Omental fat pad (tissue), 4 donors: ENCODE results near the gene IL21R. TPM values are rescaled to one million over a fixed set of nuclear protein-coding genes. Genes with fewer than 3 reads are reported as not detected.
"Not testable (repeated sequence)": the region's sequence is repeated elsewhere in the genome, so short reads cannot be mapped to it uniquely, and the experiment has no call there.

Source experiments
- ATAC-seq: fragments of 150-250 bp; one replicate; pipeline ENCODE4 v1.9.1; 2016; ENCODE audit warnings: mild to moderate bottlenecking, moderate library complexity; ENCODE audit not compliant: low FRiP score
- DNase-seq: peaks from one replicate; pipeline ENCODE4 v3.0.0-alpha.2; 2019; ENCODE audit warnings: low spot score
- total RNA-seq, 4 donors: library from RNA; depleted of rRNA; stranded (reverse); fragments of >200 nt; gene quantifications; one replicate each; pipeline ENCODE4 v1.1.0, GENCODE V29; 2016
- TF ChIP-seq, protein P1 (sequence below), 3 donors: fragments of 450-650 bp; IDR thresholded peaks; one replicate each; pipeline ENCODE4 v1.5.1; 2016 to 2017; ENCODE audit warnings: antibody characterized with exemption in 3 of 3, mild to moderate bottlenecking in 3 of 3, moderate library complexity in 2 of 3

Gene IL21R
- total RNA-seq, 4 donors from 2014 or later = 0.19 to 1.3 (median 0.25) TPM; not detected in 1

DNA sequence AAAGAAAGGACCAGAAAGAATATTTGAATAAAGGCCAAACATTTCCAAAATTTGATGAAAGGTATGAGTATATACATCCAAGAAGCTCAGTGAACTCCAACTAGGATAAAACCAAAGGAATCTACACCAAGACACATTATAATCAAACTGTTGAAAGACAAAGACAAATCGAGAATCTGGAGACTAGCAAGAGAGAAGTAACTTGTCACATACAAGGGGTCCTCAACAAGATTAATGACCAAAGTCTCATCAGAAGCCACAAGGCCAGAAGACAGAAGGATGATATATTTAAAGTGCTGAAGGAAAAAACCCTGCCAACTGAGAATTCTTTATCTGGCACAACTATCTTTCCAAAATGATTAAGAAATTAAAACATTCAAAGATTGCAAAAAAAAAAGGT lies 9.3 kb upstream of the IL21R start:
- no peak for DNase-seq
- ATAC-seq = no peak
- TF ChIP-seq, protein P1, sequence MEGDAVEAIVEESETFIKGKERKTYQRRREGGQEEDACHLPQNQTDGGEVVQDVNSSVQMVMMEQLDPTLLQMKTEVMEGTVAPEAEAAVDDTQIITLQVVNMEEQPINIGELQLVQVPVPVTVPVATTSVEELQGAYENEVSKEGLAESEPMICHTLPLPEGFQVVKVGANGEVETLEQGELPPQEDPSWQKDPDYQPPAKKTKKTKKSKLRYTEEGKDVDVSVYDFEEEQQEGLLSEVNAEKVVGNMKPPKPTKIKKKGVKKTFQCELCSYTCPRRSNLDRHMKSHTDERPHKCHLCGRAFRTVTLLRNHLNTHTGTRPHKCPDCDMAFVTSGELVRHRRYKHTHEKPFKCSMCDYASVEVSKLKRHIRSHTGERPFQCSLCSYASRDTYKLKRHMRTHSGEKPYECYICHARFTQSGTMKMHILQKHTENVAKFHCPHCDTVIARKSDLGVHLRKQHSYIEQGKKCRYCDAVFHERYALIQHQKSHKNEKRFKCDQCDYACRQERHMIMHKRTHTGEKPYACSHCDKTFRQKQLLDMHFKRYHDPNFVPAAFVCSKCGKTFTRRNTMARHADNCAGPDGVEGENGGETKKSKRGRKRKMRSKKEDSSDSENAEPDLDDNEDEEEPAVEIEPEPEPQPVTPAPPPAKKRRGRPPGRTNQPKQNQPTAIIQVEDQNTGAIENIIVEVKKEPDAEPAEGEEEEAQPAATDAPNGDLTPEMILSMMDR (IDR thresholded peaks at IDR 0.05) = no peak

DNA sequence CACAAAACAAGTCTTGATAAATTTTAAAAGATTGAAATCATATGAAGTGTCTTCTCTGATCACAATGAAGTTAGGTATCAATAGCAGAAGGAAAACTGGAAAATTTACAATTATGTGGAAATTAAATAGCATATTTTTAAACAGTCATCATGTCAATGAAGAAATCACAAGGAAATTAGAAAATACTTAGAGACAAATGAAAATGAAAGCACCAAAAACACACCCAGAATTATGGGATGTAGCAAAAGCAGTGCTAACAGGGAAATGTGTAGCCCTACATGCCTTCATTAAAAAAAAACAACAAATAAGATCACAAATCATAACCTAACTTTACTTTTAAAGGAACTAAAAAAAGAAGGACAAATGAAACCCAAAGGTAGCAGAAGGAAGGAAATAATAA lies 7.5 kb upstream of the IL21R start:
- no peak for DNase-seq

DNA sequence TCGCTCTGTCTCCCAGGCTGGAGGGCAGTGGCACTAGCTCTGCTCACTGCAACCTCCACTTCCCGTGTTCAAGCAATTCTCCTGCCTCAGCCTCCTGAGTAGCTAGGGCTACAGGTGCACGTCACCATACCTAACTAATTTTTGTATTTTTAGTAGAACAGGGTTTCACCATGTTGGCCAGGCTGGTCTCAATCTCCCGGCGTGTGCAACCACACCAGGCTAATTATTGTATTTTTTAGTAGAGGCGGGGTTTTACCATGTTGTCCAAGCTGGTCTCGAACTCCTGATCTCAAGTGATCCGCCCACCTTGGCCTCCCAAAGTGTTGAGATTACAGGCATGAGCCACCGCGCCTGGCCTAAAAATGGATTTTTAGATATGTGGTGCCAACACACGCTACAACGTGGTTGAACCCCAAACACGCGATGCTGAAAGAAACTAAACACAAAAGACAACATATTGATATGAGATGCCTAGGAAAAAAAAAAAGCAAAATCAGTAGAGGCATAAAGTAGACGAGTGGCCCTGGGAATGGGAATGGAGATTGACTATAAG lies 3.6 kb upstream of the IL21R start:
- not testable (repeated sequence) for ATAC-seq, DNase-seq

More for the DNA sequence above, 7.5 kb upstream of the IL21R start:
- ATAC-seq = no peak
- TF ChIP-seq, protein P1 (IDR thresholded peaks at IDR 0.05) = no peak

DNA sequence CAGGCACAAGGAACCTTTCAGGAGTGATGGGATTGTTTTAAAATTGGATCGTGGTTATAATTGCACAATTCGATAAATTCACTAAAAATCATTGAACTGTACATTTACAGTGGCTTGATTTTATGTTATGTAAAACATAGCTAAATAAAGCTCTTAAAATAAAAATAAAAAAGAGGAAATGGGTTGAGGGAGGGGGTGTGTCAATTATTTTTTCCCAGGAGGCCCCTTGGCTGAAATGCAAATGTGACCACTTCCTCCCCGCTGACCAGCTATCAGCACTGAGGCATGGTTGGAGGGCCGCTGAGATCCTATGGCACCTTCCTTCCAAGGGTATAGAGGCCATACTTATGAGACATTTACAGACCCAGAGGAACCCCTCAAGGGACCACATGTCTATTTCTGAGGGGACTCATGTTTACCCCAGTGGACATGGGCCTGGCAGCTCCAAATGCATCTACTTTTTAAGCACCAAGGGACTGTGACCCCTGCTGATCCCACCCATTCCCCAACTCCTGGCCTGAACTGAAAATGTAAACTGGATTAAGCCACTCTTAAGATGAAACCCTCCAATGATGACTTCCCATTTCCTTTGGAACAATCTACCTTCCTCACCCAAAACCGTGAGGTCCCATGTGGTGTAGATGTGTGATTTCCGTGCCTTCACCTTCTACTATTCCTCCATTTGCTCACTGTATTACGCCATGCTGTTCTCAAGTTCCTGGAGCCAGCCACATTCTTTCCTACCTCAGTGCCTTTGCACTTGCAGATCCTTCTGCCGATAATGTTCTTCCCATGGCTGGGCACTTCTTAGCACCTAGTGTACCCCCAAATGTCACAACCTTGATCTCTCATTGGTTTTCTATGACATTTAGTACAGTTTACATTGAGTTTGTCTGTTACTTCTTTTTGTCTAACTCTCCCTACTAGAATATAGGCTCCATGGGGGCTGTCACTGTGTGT lies 2.8 kb upstream of the IL21R start:
- DNase-seq (no peak), ATAC-seq (no peak)
- TF ChIP-seq, protein P1 (IDR thresholded peaks at IDR 0.05) = no peak

DNA sequence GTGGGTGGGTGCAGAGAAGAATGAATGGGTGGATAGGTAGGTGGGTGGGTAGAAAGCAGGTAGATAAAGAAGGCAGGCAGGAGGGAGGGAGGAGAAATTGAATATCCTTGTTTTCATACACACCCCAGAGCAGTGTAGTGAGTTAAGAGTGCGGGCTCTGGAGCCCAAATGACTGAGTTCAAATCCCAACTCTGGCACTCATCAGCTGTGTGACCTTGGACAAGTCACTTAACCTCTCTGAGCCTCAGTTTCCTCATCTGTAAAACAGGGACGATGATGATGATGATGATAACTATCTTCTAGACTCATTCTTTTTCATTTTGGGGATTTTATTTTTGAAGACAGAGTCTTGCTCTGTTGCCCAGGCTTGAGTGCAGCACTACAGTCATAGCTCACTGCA lies 2.0 kb upstream of the IL21R start:
- no peak for ATAC-seq

DNA sequence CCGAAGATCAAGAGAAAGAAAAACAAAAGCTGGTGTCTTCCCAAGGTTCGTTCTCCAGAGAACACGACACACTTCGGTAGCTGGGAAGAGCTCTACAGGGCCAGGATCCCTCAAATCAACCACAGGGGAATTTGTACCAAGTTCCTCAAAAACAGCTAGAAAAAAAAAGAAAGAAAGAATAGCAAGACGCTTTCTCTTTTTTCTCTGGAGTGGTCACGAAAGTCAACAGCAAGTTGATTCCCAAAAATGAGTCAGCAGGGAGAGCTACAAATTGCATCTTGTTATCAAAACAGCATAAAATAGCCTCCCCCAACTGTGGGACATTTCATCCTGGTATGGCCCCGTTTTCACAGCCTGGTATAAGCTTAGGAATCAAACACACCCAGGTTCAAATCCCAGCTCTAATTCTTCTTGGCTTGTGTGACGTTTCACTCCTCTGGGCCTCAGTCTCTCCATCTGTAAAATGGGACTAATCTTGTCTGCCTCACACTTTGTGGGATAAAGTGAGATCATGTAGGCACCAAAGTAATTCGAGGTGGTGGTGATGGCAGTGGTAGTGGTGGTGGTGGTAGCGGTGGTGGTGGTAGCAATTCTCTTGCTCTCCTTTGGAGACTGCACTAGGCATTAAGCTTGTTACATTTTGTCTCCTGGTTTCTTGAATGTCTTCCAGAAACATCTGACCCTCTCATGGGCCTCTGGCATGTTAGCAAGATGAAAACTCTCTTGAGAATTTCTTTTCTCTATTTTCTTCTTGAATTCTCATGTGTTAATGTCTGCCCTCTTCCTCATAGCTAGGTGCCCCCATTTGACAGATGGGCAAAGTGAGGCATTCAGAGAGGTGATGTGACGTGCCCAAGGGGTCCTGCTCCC lies 988 bp upstream of the IL21R start:
- DNase-seq (no peak), ATAC-seq (no peak)
- TF ChIP-seq, protein P1 (IDR thresholded peaks at IDR 0.05) = no peak

More for the DNA sequence above, 2.0 kb upstream of the IL21R start:
- DNase-seq = no peak
- TF ChIP-seq, protein P1 (IDR thresholded peaks at IDR 0.05) = no peak

DNA sequence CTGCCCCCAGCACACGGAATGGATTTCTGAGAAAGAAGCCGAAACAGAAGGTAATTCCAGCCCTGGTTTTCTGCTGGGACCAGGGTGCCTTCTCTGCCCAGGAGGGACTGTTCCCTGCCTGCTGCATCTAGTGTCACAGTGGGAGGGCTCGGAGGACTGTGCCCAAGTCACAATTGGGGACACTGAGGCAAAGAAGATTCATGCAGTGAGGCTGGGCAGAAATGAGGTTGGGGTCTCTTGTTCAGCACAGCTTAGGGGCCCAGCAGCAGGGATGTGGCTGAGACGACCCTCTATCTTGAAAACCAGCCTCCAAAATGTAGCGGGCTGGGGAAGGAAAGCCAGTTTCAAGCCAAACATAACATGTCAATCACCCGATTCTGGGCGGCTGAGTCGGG lies 592 bp downstream of the IL21R start:
- ATAC-seq = no peak
- TF ChIP-seq, protein P1 (IDR thresholded peaks at IDR 0.05) = no peak
- DNase-seq = no peak
